ENCODE results near the gene HSPG2. TPM values are rescaled to one million over a fixed set of nuclear protein-coding genes. Genes with fewer than 3 reads are reported as not detected.
A peak's percentile ranks its signal among the peaks of the same experiment; 100 is the strongest.

HSPG2 gene
- total RNA-seq, 1 donor from 2014 or later, result 28.7 TPM

- TF ChIP-seq CTCF (IDR thresholded peaks at IDR 0.05; ENCODE audit: insufficient read depth, low read length, severe bottlenecking), result no peak
- peaks cover 37% of the 10 kb centered on the region for H3K36me3 ChIP-seq (ENCODE audit: control insufficient read depth, insufficient read depth, low read length)
- H3K27me3 ChIP-seq (ENCODE audit: control insufficient read depth, insufficient read depth, low read length), result no peaks in the 10 kb centered on the region
- no peak overlapping the region for H3K4me3 ChIP-seq (ENCODE audit: low read depth, low read length)
- no peak for DNase-seq (ENCODE audit: low read depth)
- no peak for FAIRE-seq
These were observed 37.8 kb downstream of the HSPG2 start for GRCh38 chr1:21899267-21899810.

DNA sequence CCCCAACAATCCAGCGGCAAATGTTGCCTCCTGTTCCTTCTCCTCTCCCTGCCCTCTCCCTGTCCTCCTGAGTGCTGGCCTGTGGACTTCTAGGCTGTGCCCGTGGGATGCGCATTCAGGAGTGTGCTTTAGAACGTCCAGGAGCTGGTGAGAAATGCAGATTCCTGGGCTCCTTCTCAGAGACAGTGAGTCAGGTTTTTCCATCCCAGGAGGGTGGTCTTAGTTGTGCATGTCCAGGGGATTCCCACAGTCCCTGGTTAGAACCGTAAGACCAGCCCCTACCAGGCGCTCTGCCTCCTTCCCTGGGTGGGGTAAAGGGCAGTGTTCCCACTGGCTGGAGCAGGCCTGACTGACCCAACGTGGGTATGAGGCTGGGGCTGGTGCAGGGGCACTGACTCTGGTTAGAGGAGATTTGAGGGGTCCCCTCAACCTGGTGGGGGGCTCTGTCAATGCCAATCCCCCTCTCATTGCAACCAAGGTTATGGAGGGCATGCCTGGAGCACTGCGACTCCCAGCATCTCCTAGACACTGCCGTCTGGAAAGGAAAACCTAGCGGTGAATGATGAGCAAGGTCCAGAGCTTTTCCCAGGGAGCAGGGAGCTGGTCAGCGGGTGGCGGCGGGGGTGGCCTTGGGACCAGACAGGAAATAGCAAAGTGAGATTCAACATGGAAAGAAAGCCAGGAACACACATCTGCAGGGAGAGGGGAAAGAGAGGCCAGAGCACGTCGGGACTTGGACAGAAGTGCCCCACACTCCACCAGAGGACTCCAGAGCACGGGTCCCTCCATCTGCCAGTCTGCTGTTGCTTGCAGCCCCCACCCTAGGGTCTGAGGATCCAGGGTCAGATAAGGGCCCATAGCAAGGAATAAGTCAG lies 38.5 kb downstream of the HSPG2 start:
- no peak for TF ChIP-seq CTCF (IDR thresholded peaks at IDR 0.05; ENCODE audit: insufficient read depth, low read length, severe bottlenecking)
- Histone ChIP-seq H3K36me3 (ENCODE audit: control insufficient read depth, insufficient read depth, low read length) (peaks cover 38% of the 10 kb centered on the region), H3K4me3 (ENCODE audit: low read depth, low read length) (no peak overlapping the region), H3K27me3 (ENCODE audit: control insufficient read depth, insufficient read depth, low read length) (no peaks in the 10 kb centered on the region)
- DNase-seq (ENCODE audit: low read depth) (no peak), FAIRE-seq (no peak)

- Histone ChIP-seq H3K36me3 (ENCODE audit: control insufficient read depth, insufficient read depth, low read length) (peaks cover 41% of the 10 kb centered on the region), H3K4me3 (ENCODE audit: low read depth, low read length) (no peak overlapping the region), H3K27me3 (ENCODE audit: control insufficient read depth, insufficient read depth, low read length) (no peaks in the 10 kb centered on the region)
- FAIRE-seq (no peak), DNase-seq (ENCODE audit: low read depth) (no peak)
- TF ChIP-seq CTCF (IDR thresholded peaks at IDR 0.05; ENCODE audit: insufficient read depth, low read length, severe bottlenecking), result no peak
These were observed 39.3 kb downstream of the HSPG2 start for GRCh38 chr1:21897844-21898243.

DNA sequence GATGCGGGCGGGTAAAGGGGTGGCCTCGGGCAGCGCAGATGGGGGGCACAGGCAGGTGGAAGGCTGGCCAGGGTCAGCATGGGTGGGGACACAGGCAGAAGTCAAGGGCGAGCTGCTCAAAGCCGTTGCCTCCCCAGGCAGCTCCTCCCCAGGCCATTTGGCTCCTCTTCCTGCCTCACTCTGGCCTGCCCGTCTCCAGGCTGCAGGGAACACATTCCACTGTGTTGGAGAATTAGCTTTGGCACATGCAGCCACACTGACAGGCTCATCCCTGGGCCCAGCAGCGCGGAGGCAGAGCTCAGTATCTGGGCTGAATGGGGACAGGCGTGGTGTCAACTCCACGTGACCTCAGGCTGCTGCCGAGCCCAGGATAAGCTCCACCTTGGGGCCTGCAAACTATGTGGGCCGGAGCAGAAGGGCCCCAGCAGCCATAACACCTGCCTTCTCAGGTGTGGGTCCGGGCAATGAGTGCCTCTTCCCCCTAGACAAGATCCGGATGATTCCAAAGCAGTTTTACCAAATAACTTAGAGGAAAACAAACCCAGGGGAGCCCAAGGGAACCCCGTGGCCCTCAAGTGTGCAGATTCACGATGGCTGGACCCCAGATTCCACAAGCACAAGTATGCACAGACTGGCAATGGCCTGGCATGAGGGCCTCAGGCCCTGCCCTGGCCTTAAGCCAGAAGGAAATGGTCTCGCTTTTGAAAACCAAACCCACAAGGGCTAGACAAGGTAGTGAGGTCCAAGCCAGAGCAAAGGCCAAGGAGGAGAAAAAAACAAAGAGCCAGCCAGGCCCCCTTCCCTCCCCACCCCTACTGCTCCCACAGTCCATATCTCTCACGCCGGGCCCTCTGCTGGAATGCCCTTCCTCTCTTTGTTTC lies 40.2 kb downstream of the HSPG2 start:
- FAIRE-seq (no peak), DNase-seq (ENCODE audit: low read depth) (no peak)
- peaks cover 45% of the 10 kb centered on the region for H3K36me3 ChIP-seq (ENCODE audit: control insufficient read depth, insufficient read depth, low read length)
- no peaks in the 10 kb centered on the region for H3K27me3 ChIP-seq (ENCODE audit: control insufficient read depth, insufficient read depth, low read length)
- H3K4me3 ChIP-seq (ENCODE audit: low read depth, low read length), result no peak overlapping the region
- no peak for TF ChIP-seq CTCF (IDR thresholded peaks at IDR 0.05; ENCODE audit: insufficient read depth, low read length, severe bottlenecking)

GRCh38 chr1:21896026-21896425 lies 41.1 kb downstream of the HSPG2 start:
- Histone ChIP-seq H3K27me3 (ENCODE audit: control insufficient read depth, insufficient read depth, low read length) (no peaks in the 10 kb centered on the region), H3K4me3 (ENCODE audit: low read depth, low read length) (no peak overlapping the region), H3K36me3 (ENCODE audit: control insufficient read depth, insufficient read depth, low read length) (peaks cover 49% of the 10 kb centered on the region)
- peak; percentile 28 for FAIRE-seq
- DNase-seq (ENCODE audit: low read depth), result no peak
- no peak for TF ChIP-seq CTCF (IDR thresholded peaks at IDR 0.05; ENCODE audit: insufficient read depth, low read length, severe bottlenecking)

All from bronchial epithelial cell (primary cell).